HG03108 (cell line): ENCODE measurements around the gene EFHC1.

Experiments used
- ATAC-seq: cut with Tn5 transposase; IDR thresholded peaks from one replicate; pipeline ENCODE4 v1.9.1; 2021; ENCODE audit warnings: moderate library complexity; ENCODE audit not compliant: unreplicated experiment

The EFHC1 gene

DNA sequence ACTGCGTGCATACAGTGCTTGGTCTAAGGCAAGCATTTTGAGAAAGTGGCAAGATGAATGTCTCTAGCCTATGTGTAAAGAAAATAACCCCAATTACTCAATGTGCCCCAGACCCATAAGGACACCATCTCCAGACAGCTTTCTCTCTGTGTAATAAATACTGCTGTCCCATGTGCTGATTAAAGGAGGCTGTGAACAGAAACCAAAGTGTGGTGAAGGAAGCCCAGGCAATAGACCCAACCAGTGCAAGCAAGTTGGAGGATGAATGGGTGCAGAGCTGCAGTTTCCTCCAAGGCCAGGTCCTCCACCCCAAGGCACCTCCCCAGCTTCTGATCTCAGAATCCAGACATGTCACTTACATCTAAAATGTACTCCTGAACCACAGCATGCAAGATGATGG, 96.1 kb downstream of the EFHC1 start:
- no peak for ATAC-seq

GRCh38 chr6:52516943-52517342, 96.8 kb downstream of the EFHC1 start:
- ATAC-seq, result no peak

GRCh38 chr6:52517502-52518278, 97.5 kb downstream of the EFHC1 start:
- ATAC-seq, result peak; percentile 95

- no peak for ATAC-seq
Observed at GRCh38 chr6:52518279-52518945, 98.3 kb downstream of the EFHC1 start.

DNA sequence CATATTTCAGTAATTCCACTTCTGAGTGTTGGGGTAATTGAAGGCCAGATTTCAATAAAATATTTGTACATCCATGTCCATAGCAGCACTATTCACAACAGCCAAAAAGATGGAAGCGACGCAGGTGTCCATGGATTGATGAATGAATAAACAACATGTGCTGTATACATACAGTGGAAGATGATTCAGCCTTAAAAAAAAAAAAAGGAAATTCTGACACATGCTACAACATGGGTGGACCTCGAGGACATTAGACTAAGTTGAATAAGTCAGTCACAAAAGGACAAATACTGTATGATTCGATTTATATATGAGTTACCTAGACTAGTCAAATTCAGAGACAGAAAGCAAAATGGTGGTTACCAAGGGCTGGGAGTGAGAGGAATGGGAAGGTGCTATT, 99.5 kb downstream of the EFHC1 start:
- ATAC-seq, result no peak

- ATAC-seq, result no peak
Observed at GRCh38 chr6:52522151-52522626, 102.0 kb downstream of the EFHC1 start.

DNA sequence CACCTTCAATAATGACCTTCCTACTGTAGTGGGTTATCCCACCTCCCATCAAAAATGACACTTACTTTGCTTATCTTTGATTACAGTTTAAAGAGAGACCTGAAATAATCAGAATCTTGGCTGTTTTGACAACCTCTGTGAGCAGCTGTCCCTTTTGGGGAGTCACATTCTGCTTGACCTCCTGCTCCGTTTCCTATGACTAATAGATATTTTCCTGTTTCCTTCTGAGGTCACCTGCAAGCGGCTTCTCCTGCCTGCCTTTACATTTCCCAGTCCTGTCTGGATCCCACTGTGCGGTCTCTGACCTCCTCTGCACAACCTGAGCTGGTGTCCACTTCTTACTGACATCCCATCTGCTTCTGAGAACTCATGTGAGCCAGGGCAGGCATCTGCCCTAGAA, 102.5 kb downstream of the EFHC1 start:
- no peak for ATAC-seq

- no peak for ATAC-seq
Observed at GRCh38 chr6:52523378-52524142, 103.4 kb downstream of the EFHC1 start.

- no peak for ATAC-seq
Observed at GRCh38 chr6:52524918-52525317, 104.8 kb downstream of the EFHC1 start.

DNA sequence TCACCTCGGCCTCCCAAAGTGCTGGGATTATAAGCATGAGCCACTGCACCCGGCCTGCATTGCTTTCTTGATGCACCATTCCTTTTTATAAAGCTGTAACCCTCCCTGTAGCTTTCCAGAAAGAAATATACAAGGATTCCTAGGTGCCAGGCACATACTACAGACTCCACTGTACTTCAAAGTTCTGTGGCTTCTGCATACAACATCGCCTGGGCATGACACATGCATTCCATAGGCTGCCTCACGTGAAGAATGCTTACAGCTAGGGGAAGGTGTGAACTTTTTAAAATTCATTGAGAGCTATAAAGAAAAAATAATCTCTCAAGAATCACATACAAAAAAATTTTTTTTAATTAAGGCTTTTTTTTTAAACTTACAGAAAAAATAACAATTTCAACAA, 106.5 kb downstream of the EFHC1 start:
- ATAC-seq, result no peak

DNA sequence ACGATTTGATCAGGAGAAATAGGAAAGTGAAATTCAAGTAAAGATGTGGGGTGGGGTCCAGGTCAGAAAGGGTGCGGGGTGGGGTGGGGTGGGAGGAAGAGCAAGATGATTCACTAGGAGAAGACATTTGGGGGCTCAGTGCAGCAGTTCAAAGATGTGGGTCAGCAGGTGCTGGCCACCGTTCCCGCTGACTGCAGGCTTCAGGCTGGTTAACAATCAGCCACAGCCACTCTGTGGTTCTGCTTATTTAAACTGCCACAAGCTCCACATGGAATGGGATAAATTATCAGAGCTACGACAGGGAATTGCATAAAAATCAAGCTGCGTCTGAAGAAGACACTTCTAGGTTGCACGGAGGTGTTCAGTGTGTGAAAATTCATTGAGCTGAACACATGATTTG, 107.3 kb downstream of the EFHC1 start:
- no peak for ATAC-seq

DNA sequence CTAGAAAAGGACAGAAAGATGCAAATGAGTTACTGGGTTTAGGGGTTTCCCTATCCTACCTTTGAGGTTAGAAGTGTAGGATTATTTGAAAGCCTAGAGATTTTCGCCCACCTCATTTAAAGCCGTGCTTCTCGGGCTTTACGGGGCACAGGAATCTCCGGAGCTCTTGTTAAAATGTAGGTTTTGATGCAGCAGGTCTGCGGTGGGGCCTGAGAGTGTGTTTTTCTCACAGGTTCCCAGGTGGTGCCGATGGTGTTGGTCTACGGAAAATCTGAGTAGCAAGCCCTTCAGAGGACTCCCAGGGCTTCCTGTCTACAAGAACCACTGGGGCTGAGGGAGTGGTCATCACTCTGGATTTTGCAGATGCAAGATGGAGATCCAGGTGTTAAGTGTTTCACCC, 109.2 kb downstream of the EFHC1 start:
- no peak for ATAC-seq

- ATAC-seq, result no peak
Observed at GRCh38 chr6:52530351-52530750, 110.2 kb downstream of the EFHC1 start.

DNA sequence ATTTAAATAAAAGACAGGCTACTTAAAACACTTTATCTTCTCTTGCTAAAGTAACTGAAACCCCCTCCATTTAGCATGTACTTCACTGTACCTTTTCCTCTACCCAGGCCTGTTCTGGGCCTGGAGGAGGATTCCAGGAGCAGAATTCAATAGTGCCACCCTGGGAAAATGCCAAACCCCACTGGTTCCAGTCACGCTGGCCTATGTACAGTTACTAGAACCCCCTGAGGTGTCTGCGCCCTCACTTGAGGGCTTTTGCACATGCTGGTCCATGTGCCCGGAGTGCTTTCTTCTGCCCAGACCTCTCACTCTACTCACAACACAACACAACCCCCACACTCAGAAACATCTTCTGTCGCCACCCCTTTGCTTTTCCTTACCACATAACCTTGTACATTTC, 111.3 kb downstream of the EFHC1 start:
- ATAC-seq, result no peak

- ATAC-seq, result no peak
Observed at GRCh38 chr6:52531834-52532233, 111.7 kb downstream of the EFHC1 start.

GRCh38 chr6:52532457-52532856, 112.3 kb downstream of the EFHC1 start:
- ATAC-seq, result no peak

GRCh38 chr6:52533491-52533890, 113.3 kb downstream of the EFHC1 start:
- no peak for ATAC-seq

DNA sequence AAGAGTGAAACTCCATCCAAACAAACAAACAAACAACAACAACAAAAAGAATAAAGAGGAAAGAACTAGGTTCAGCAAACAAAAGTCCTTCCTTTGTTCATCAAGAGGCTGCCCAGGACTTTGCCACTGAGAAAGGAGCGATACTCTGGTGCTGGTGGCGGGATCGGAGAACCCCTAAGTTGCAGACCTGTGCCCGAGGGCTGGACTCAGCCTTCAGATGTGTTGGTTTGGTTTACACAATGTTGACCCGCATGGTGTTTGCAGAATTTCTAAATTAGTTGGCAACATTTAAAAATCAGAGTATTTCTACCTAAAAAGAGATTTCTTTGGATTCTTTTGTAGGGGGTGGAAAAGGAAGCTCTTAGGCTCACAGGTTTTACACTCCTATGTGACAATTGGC, 114.2 kb downstream of the EFHC1 start:
- ATAC-seq, result no peak

GRCh38 chr6:52534966-52535390, 114.8 kb downstream of the EFHC1 start:
- ATAC-seq, result peak; percentile 28

GRCh38 chr6:52535711-52536423, 115.7 kb downstream of the EFHC1 start:
- no peak for ATAC-seq

DNA sequence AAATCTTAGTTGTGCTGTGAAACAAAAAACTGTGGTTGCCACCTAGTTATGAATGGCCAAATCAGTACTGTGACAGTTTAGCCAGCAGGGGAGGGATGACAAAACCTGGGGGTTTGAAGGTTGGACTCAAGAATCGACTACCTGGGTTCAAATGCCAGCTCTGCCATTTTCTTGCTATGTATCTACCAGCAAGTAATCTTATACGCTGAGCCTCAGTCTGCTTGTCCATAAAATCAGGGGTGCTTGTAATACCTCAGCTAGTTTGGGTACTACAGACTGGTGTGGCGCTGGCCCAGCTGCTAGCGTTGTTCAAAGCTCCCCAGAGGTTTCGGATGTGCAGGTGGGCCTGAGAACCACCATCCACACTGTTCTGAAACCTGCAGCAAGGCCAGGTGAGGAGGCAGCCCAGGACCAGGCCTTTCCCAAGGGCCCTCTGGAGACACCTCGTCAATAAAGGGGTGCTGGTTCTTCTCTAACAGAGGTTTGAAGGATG, 116.3 kb downstream of the EFHC1 start:
- ATAC-seq, result peak; percentile 26
